H1 (cell line): ENCODE data around the gene MMEL1. TPM values are rescaled to one million over a fixed set of nuclear protein-coding genes. Genes with fewer than 3 reads are reported as not detected.

Source experiments
- CHD1 ChIP-seq: IDR thresholded peaks from 2 replicates; pipeline ENCODE4 v1.6.1; 2012; ENCODE audit warnings: low read depth, low read length, improper control_type of control experiment
- FOSL1 ChIP-seq: IDR thresholded peaks from 2 replicates; pipeline ENCODE4 v1.6.1; 2011; ENCODE audit warnings: mild to moderate bottlenecking, low read depth, low read length, moderate library complexity; ENCODE audit not compliant: insufficient read depth
- NRF1 ChIP-seq: IDR thresholded peaks from 2 replicates; pipeline ENCODE4 v1.6.1; 2011; ENCODE audit warnings: mild to moderate bottlenecking, low read depth, low read length, improper control_type of control experiment
- POLR2A ChIP-seq, 2 experiments: IDR thresholded peaks; 1 replicate in 1 of 2; 2 replicates in 1 of 2; pipeline ENCODE4 v1.6.1; 2011; ENCODE audit warnings: low read depth in 2 of 2, low read length in 2 of 2, mild to moderate bottlenecking in 2 of 2; ENCODE audit errors: control extremely low read depth in 1 of 2
- RNF2 ChIP-seq: fragments of 200-900, 300-1000 bp; sonication (generic); IDR thresholded peaks from 2 replicates; pipeline ENCODE4 v1.7.1; 2016; ENCODE audit warnings: borderline replicate concordance, low read depth, mild to moderate bottlenecking, antibody characterized with exemption, low read length; ENCODE audit not compliant: poor library complexity, severe bottlenecking; ENCODE audit errors: missing control alignments
- SP4 ChIP-seq: IDR thresholded peaks from 2 replicates; pipeline ENCODE4 v1.6.1; 2012; ENCODE audit warnings: low read length, inconsistent platforms
- SUZ12 ChIP-seq: fragments of 200-600 bp; sonication (generic); IDR thresholded peaks from 2 replicates; pipeline ENCODE4 v1.6.1; 2012; ENCODE audit warnings: mild to moderate bottlenecking, inconsistent platforms, low read length, moderate library complexity, mixed read lengths
- TAF7 ChIP-seq: optimal IDR thresholded peaks from 2 replicates; pipeline ENCODE3; 2011; ENCODE audit warnings: low read depth, mild to moderate bottlenecking, inconsistent platforms, low read length, moderate library complexity, borderline replicate concordance
- YY1 ChIP-seq: IDR thresholded peaks from 2 replicates; pipeline ENCODE4 v1.6.1; 2011; ENCODE audit warnings: low read depth, mild to moderate bottlenecking, low read length
- polyA plus RNA-seq, 7 experiments: library from polyadenylated mRNA; depleted of rRNA in 3 of 7; stranded (reverse) in 5 of 7; unstranded in 2 of 7; fragments of >200 nt in 5 of 7; fragments of 200-250 nt in 2 of 7; gene quantifications; 1 replicate in 5 of 7; 2 replicates in 1 of 7; 4 replicates in 1 of 7; pipeline versions ENCODE4 v1.2.1 to v1.2.3, GENCODE V29; 2011 to 2013; ENCODE audit warnings: missing spikeins in 2 of 7, mixed read lengths in 2 of 7
- total RNA-seq: library from RNA; stranded (reverse); fragmentation: NEBNext Ultra II Directional; extraction: Animal tissue kit (Norgen Biotek cat#: 25700); gene quantifications from 2 replicates; pipeline ENCODE4 v1.2.1, GENCODE V29; 2021
- TF ChIP-seq, protein P1 (sequence below), 3 experiments: IDR thresholded peaks; 1 replicate in 2 of 3; 2 replicates in 1 of 3; pipeline versions ENCODE4 v1.5.1 to v1.6.1; 2011; ENCODE audit warnings: low read length in 3 of 3, mild to moderate bottlenecking in 3 of 3, inconsistent platforms in 2 of 3, low read depth in 1 of 3, moderate library complexity in 1 of 3; ENCODE audit not compliant: insufficient read depth in 1 of 3; ENCODE audit errors: control extremely low read depth in 1 of 3

Gene MMEL1
- total and polyA plus RNA-seq, 2 of the 8 experiments (the other 6 are each of a cell fraction or from before 2014, with no cell fraction given), result 0.91 to 1.7 TPM

DNA sequence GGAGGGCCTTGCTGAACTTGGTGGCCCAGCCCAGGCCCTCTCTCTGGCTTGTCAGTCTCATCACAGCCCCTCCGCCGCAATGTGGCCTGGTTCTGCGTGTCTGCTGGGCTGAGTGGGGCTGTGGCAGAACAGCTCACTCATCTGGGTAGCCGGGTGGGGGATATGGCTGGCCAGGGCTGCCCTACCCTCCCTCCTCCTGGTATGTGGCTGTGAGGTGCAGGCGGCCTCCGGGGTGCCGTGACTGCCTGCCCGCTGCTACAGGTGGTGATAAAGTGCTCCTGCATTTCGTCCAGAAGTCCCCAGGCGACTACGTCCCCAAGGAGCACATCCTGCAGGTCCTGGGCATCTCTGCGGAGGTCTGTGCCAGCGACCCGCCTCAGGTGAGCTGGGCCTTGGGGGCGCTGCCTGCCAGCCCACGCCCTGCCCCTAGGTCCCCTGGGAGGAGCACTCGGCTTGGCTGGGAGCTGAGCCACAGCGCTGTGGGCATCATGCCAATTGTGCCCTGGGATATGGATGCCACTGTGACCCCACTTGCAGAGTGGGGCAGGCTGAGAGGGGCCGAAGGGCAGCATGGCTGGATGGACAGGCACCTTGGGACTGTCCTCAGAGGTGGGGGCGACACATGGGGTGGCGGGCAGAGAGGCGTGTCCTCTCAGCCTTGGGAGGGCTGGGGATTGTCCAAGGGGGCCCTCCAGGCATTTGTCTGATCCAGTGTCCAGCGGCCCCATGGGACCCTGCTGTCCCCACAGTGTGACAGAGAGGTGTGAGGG, 44.0 kb downstream of the MMEL1 start (continued):
- TF ChIP-seq FOSL1, result no peak
- TF ChIP-seq POLR2A (IDR thresholded peaks at IDR 0.05; ENCODE audit: control extremely low read depth in 1 of 2, low read depth in 2 of 2, low read length in 2 of 2), result no peak
- TF ChIP-seq NRF1, result no peak
- TF ChIP-seq CHD1, result no peak
- no peak for TF ChIP-seq SP4
- no peak for TF ChIP-seq TAF7
- TF ChIP-seq RNF2, result no peak
- TF ChIP-seq YY1, result no peak
- TF ChIP-seq SUZ12, result no peak
- TF ChIP-seq, protein P1, sequence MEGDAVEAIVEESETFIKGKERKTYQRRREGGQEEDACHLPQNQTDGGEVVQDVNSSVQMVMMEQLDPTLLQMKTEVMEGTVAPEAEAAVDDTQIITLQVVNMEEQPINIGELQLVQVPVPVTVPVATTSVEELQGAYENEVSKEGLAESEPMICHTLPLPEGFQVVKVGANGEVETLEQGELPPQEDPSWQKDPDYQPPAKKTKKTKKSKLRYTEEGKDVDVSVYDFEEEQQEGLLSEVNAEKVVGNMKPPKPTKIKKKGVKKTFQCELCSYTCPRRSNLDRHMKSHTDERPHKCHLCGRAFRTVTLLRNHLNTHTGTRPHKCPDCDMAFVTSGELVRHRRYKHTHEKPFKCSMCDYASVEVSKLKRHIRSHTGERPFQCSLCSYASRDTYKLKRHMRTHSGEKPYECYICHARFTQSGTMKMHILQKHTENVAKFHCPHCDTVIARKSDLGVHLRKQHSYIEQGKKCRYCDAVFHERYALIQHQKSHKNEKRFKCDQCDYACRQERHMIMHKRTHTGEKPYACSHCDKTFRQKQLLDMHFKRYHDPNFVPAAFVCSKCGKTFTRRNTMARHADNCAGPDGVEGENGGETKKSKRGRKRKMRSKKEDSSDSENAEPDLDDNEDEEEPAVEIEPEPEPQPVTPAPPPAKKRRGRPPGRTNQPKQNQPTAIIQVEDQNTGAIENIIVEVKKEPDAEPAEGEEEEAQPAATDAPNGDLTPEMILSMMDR (IDR thresholded peaks at IDR 0.05; ENCODE audit: control extremely low read depth in 1 of 3, insufficient read depth in 1 of 3, low read depth in 1 of 3, low read length in 3 of 3), result no peak
